HG03108 (cell line): Measurements from ENCODE around the gene LOXL3.

Experiments
- ATAC-seq: cut with Tn5 transposase; IDR thresholded peaks from one replicate; pipeline ENCODE4 v1.9.1; 2021; ENCODE audit warnings: moderate library complexity; ENCODE audit not compliant: unreplicated experiment

LOXL3 gene, protein sequence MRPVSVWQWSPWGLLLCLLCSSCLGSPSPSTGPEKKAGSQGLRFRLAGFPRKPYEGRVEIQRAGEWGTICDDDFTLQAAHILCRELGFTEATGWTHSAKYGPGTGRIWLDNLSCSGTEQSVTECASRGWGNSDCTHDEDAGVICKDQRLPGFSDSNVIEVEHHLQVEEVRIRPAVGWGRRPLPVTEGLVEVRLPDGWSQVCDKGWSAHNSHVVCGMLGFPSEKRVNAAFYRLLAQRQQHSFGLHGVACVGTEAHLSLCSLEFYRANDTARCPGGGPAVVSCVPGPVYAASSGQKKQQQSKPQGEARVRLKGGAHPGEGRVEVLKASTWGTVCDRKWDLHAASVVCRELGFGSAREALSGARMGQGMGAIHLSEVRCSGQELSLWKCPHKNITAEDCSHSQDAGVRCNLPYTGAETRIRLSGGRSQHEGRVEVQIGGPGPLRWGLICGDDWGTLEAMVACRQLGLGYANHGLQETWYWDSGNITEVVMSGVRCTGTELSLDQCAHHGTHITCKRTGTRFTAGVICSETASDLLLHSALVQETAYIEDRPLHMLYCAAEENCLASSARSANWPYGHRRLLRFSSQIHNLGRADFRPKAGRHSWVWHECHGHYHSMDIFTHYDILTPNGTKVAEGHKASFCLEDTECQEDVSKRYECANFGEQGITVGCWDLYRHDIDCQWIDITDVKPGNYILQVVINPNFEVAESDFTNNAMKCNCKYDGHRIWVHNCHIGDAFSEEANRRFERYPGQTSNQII

DNA sequence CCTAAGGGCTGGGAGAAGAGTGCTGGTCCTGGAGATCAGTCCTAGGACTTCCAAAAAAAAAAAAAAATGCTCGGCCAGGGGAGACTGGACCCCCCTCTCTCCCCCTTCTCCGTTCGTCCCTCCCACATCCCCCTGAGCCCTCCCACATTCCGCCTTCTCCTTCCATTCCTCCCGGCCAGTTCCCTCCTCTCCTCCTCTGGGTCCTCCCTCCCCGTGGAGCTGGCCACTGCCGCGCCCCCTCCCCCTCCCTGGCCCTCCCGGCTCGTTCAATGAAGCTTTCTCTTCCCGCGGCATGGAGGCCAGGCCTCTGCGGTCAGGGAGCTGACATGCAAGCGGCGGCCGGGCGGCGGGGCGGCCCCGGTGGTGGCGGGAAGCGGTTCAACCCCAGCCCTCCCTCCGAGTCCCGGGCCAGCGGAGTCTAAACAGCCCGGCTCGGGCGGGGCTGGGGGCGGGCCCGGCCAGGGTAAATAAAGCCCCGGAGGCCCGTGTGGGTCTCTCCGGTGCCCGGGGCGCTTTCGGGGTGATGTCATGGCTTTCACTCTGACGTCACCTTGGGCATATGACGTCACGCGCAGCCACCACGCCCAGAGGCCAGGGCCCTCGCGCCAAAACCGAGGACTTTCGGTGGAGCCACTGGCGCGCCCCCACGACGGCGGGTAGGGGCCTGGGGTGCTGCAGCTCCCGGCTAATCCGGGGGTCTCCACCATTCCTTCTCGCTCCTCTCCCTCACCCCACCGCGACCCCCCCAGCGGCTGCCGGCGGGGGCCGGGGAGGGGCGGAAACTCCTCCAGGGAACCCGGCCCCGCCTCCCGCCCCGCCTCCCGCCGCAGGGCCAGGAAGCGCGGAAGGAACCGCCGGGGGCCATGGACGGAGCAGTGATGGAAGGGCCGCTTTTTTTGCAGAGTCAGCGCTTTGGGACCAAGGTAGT, at the start of gene LOXL3, which contains the start of gene DOK1:
LOXL3 (minus strand) TSS at position 51 of the 928 bp plus-strand sequence. CDS start 1,308 bp downstream, outside the sequence.
DOK1 (plus strand) TSS at position 829 of the 928 bp plus-strand sequence; CDS start at position 864, 35 bp downstream.
- ATAC-seq: peak; percentile 50

DNA sequence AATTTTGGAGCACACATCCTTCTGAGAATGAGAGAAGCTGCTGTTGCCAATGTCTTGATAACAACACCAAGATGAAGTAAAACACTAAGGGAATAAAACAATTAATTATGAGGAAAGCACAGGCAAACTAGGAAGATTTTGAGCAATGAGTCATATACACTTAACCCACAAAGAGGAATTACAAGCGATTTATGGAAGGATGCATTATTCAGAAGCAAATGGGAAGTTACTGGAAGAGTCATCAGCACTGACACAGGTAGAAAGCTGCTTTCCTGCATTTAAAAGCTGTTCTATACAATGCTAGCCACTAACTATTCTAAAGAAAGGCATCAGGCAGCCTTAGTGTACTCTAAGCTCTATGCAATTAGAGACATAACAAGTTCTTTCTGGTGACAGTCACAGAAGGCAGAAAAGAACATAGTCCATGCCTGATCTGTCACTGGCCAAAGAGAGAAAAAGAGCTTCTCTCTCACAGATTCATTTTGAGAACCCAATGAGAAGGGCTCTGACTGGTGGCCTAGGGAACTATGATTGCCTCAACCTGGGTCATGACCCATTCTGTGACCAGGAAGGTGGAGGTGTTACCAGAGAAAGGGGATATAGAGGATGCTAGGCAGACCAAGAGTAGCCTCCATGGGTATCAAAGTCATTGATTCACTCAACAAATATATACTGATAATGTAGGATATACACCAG, 49.0 kb upstream of the LOXL3 start:
- ATAC-seq: no peak

DNA sequence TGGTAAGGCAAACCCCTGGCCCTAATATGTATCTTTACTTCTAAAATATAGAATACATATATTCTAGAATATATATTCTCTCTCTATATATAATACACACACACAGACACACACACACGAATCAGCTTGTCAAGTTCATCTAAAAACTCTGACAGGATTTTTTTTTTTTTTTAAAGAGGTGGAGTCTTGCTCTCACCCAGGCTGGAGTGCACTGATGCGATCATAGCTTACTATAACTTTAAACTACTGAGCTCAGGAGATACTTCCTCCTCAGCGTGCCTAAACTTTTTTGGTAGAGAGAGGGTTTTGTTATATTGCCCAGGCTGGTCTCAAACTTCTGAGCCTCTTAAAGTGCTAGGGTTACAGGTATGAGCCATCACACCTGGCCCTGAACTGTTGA, 45.9 kb upstream of the LOXL3 start:
- no peak for ATAC-seq

DNA sequence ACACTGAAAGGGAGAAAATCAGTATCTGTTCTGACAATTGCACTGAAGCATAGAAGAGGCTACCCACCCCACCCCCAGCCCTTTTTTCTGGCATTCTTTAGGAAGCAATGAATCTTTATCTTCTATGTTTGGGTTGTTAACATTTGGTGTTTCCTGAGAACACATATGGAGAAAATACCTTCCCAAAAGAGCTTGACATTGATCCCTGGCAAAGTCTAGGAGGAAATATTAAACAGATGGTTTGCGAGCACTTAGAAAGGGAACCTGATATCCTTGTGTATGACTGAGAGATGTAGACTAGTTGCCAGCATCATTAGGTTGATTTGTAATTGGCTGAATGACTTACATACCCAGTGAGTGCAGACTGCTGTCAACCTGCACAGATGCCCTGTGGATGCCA, 43.7 kb upstream of the LOXL3 start:
- no peak for ATAC-seq

DNA sequence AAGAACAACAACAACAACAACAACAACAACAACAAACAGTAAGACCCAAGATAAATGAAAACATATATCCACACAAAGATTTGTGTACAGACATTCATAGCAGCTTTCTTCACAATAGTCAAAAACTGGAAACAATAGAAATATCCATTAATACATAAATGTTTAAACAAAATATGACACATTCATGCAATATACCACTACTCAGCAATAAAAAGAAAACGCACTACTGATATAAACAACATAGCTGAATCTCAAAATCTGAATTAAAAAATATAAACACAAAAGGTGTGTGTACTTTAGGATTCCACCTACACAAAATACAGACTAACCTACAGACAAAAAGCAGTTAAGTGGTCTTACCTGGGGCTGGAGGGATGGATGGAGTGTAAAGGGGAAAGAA, 42.8 kb upstream of the LOXL3 start:
- no peak for ATAC-seq

DNA sequence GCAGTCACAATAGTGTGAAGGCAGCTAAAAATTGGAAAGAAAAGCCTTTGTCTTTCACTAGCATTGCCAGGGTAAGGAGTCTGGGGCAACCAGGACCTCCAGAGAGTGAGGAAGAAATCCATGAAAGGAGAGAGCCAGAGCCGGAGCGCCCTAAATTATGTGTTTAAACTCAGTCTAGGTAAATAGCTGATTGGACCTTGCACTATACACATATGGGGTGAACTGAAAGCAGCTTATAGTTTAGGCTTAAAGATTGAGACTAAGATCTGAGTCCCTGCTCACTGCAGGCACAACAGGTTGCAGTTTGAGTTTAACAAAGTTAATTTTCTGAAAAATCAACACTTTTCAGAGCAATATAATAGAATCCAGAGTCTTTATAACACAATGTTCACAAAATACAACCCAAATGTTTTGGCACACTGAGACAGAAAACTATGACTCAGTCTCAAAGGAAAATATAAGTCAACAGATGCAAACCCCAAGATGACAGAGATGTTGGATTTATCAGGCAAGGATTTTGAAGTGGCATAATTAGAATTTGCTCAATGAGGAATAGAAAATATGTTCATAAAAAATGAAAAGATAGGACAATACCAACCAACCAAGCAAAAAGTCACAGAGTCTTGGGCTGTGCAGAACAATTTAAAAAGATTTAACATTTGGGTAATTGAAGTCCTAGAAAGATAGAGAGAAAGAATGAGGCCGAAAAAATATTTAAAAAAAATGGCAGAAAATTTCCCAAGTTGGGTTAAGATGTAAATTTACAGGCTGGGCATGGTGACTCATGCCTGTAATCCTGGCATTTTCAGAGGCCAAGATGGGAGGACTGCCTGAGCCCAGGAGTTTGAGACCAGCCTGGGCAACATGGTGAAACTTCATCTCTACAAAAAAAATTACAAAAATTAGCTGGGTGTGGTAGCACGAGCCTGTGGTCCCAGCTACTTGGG, 40.4 kb upstream of the LOXL3 start:
- no peak for ATAC-seq

DNA sequence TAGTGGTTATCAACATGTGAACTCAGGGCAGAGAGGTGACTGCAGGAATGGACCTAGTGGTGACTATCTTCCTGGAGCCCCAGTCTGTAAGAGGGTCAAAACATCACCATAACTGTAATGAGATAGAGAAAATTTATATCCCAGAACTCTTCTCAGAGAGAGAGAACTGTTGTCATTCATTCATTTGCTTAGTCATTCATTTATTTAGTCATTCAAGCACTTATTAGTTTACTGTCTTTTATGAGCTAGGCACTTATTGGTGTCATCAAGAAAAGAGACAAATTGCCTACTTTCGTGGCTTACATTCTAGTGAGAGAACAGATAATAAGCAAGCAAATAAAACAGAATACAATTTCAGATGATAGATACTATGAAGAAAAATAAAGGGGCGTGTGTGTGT, 34.9 kb upstream of the LOXL3 start:
- no peak for ATAC-seq

DNA sequence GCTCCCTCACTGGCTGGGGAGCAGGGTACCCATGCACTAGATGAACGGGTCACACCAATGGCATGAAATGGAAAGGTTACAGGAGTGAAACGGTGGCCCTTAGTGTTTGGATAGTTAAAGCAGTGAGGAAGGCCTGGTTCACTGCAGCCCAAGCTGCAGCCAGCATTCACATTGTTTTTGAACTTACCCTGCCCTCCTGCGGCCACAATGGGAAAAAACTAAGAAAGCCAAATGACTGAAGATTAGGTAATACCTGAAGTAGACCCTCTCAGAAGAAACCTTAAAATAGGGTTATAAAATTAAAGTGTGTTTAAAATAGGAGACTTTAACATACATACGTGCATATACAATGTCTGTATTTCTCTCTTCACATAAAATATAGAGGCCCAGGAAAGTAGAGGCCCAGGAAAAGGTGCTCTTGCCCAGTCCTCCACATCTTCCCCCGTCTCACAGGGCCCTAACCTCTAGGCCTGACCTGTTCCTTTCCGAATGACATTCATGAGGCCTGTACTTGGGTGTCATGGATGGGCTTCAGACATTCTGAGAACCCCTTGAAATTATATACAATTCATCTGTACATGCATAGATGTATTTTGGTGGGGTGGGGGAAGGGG, 34.0 kb upstream of the LOXL3 start:
- peak; percentile 53 for ATAC-seq

DNA sequence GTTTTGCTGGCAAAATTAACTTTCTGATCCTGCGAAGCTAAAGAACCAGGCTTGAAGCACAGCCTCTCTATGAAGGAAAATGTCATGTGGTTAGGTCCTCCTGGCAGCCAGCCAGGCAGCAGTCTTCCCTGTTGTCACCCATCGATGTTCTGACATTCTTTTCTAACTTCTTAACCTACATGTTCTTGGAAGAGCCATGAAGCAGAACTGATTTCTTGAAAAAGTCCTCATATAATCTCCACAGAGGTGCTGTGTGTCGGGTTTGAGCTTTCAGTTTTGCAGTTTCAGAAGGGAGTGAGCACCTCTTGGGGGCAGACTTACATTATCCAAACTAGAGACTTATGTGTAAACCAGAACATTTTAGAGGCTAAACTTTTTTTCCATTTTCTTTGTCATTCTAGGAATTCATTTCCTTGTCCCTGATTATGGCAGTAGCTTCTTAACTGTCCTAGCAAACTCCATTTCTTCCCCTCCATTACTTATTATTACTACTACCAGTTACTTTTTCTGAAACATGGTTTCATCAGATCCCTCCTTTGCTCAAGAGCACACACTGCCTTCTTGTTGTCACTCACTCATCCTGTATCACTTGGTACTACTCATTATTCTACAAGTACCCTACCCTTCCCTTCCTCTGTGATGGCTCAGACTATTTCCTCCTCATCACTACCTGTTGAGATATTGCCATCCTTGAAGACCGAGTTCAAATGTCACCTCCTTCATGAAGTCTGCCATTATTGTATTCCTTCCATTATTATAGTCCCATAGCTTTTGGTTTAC, 31.9 kb upstream of the LOXL3 start:
- ATAC-seq: peak; percentile 44

DNA sequence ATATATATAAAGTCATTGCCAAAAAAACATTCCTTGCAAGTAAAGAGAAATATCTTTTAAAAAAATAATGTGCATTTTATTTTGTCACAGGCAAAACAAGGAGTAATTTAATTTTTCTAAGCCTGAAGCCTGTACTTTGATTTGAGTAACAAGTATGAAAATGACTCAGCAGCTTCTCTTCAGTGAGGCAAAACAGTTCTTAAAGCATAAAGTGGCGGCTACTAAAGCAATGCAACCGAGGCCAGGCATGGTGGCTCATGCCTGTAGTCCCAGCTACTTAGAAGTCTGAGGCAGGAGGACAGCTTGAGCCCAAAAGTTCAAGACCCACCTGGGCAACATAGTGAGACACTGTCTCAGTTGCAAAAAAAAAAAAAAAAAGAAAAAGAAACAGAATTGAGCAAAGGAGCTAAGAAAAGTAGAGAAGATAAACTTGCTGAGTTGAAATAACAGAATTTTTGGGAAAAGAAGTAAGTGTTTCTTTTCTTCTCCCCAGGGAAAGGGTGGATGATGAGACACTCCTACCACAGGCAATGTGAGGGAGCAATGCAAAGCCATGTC, 30.4 kb upstream of the LOXL3 start:
- ATAC-seq: peak; percentile 47

DNA sequence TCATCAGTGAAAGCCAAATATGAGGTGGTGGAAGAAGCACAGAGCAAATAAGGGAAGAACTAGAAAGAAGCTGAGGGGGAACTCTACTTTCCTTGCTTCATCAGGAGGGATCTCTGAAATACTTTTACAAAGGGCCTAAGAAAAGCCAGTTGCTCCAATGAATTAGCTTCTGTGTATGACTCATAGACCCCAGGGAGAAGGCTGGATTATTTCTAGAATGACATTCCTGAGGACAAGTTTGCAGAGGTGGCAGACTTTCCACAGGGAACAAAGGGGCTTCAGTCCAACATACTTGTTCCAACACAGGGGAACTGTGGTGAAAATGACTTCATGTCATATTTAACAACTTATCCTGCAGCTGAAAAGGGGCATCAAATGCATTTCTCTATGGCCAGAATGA, 29.8 kb upstream of the LOXL3 start:
- ATAC-seq: no peak

DNA sequence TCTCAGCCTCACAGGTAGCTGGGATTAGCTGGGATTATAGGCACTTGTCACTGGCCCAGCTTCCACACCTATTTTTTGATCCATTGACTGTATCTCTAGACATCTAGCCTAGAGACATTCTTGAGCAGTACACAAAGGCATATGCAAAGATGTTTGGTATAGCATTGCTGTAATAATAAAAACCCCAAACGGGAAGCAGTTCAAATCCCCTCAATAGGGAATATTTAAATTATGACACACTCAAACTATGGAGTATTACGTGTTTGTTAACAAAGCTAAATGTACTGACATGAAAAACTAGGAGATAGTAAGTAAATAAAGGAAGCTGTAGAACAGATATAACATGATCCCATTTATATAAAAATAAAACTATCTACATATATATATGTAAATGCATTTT, 28.4 kb upstream of the LOXL3 start:
- ATAC-seq: no peak

DNA sequence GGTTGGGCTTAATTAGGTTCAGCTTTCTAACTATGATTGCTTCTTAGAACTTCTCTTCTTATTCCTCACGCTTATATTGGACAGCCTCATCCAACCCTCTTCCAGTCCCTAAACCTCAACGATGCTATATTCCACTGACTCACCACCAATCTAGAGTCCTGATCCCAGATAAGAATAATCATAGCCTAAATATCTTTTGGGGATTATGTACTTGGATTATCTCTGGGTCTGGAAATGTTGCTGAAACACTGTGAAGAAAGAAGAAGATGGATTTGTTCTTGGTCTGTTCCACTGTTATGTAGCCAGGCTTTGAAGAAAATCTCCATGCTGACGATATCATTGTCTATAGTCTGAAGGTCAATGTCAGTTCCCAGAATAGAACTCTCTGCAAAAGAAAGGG, 27.7 kb upstream of the LOXL3 start:
- ATAC-seq: no peak

DNA sequence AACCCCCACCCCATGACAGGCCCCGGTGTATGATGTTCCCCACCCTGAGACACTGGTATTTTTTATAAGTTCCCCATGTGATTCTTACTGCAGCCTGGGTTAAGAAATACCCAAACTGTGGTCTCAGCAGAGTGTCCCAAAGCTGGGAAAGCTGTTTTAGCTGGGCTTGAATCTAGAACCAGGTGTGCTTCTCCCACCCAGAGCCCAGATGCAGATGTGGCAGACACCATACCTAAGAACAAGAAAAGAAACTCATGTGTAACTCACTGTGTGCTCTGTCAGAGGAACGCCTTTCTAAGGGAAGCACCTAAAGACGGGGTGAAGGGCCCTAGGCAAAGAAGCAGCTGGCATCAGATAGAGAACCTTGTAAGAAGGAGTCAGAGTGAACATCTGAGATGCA, 24.7 kb upstream of the LOXL3 start:
- peak; percentile 51 for ATAC-seq

DNA sequence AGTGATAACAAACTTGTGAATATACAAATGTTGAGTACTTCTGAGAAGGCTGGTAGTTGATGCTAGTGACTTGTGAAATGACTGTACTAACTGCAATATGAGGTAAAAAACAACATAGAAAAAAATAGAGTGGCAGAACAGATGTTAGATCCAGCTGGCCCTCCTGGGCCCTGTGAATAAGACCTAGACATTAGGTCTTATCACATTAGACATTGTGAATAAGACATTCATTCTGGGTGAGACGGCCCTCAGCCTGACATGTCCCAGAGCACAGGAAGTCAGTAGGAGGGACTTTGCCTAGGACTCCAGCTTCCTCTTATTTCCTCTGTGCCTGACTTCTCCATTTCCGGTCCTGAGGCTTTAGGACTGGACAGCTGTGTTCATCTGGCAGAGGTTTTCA, 23.7 kb upstream of the LOXL3 start:
- no peak for ATAC-seq

DNA sequence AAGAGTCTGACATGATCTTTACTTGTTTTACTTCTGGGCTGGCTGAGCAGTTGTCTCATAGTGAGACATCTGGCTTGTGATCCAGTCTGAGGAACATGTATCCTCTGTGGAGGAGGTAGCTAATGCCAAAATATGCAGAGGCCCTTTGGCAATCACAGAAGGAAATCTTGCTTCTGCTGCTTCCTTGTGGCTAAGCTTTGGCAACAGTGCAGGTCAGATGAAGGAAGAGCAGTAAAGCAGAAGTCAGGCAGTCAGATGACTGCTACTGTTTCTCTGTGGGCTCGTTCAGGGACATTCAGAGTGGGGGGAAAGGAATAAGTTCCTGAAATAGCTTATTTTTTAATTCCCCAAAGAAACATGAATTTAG, 23.1 kb upstream of the LOXL3 start:
- ATAC-seq: no peak

DNA sequence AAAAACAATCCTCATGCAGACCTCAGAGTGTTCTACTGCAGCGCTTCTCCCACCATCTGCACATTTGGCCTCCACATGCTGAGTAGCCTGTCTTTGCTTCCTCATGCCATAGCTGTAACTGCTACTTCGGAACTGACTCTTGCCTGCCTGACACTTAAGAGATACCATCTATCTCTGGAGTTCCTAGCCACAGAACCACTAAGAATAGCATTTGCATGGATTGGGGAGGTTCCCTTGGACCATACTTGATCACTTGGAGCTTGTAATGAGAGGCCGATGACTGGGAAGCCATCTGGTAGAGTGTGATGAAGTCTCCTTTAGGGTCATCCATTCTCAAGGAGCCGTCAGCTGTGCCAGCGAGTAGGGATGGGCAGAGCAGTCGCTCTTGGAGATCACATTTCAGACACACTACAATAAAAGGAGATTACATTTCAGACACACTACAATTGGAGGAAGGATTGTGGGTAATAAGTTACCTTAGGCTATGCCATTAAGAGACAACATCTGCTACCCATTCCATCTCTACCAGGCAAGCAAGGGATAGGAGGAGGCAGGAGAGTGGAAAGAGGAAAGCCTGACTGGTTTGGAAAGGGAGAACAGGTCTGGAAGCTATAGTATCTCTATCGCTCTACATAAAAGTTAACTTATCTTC, 22.6 kb upstream of the LOXL3 start:
- no peak for ATAC-seq
